Measurements from ENCODE around the gene COL18A1. TPM values are rescaled to one million over a fixed set of nuclear protein-coding genes. Genes with fewer than 3 reads are reported as not detected.

Gene COL18A1
- total RNA-seq, 1 donor from 2014 or later: 61.1 TPM

- Mint-ChIP-seq H3K27ac (ENCODE audit: unreplicated experiment) (peak overlapping the region; percentile 33), H3K27me3 (ENCODE audit: unreplicated experiment) (peaks cover 5% of the 10 kb centered on the region), H3K36me3 (ENCODE audit: low read depth, unreplicated experiment) (peaks cover 55% of the 10 kb centered on the region), H3K4me1 (ENCODE audit: unreplicated experiment) (peaks cover 3% of the 10 kb centered on the region), H3K9me3 (ENCODE audit: unreplicated experiment) (peaks cover 23% of the 10 kb centered on the region), H3K4me3 (ENCODE audit: unreplicated experiment) (no peak overlapping the region)
- TF ChIP-seq CTCF (IDR thresholded peaks at IDR 0.05; ENCODE audit: unreplicated experiment): no peak
- DNase-seq (ENCODE audit: low spot score): no peak
These were observed 113.8 kb downstream of the COL18A1 start for GRCh38 chr21:45518742-45519141.

- DNase-seq (ENCODE audit: low spot score): no peak
- no peak for TF ChIP-seq CTCF (IDR thresholded peaks at IDR 0.05; ENCODE audit: unreplicated experiment)
These were observed 114.2 kb downstream of the COL18A1 start for GRCh38 chr21:45519182-45519581.

GRCh38 chr21:45521241-45521640 lies 116.3 kb downstream of the COL18A1 start:
- DNase-seq (ENCODE audit: low spot score): no peak
- TF ChIP-seq CTCF (IDR thresholded peaks at IDR 0.05; ENCODE audit: unreplicated experiment): no peak
- Mint-ChIP-seq H3K4me3 (ENCODE audit: unreplicated experiment) (peak overlapping the region; percentile 21), H3K27me3 (ENCODE audit: unreplicated experiment) (peaks cover 4% of the 10 kb centered on the region), H3K36me3 (ENCODE audit: low read depth, unreplicated experiment) (peaks cover 55% of the 10 kb centered on the region), H3K4me1 (ENCODE audit: unreplicated experiment) (peaks cover 3% of the 10 kb centered on the region), H3K9me3 (ENCODE audit: unreplicated experiment) (peaks cover 23% of the 10 kb centered on the region), H3K27ac (ENCODE audit: unreplicated experiment) (no peak overlapping the region)

More at GRCh38 chr21:45519182-45519581, 114.2 kb downstream of the COL18A1 start:
- Mint-ChIP-seq H3K27me3 (ENCODE audit: unreplicated experiment) (peaks cover 4% of the 10 kb centered on the region), H3K4me1 (ENCODE audit: unreplicated experiment) (peaks cover 3% of the 10 kb centered on the region), H3K27ac (ENCODE audit: unreplicated experiment) (no peak overlapping the region), H3K36me3 (ENCODE audit: low read depth, unreplicated experiment) (peaks cover 55% of the 10 kb centered on the region), H3K4me3 (ENCODE audit: unreplicated experiment) (peak overlapping the region; percentile 40), H3K9me3 (ENCODE audit: unreplicated experiment) (peaks cover 23% of the 10 kb centered on the region)

- Mint-ChIP-seq H3K4me3 (ENCODE audit: unreplicated experiment) (no peak overlapping the region), H3K4me1 (ENCODE audit: unreplicated experiment) (peaks cover 3% of the 10 kb centered on the region), H3K27ac (ENCODE audit: unreplicated experiment) (no peak overlapping the region), H3K36me3 (ENCODE audit: low read depth, unreplicated experiment) (peaks cover 55% of the 10 kb centered on the region), H3K27me3 (ENCODE audit: unreplicated experiment) (peaks cover 4% of the 10 kb centered on the region), H3K9me3 (ENCODE audit: unreplicated experiment) (peaks cover 23% of the 10 kb centered on the region)
- TF ChIP-seq CTCF (IDR thresholded peaks at IDR 0.05; ENCODE audit: unreplicated experiment): no peak
- no peak for DNase-seq (ENCODE audit: low spot score)
These were observed 117.4 kb downstream of the COL18A1 start for GRCh38 chr21:45522381-45522780.

- Mint-ChIP-seq H3K27me3 (ENCODE audit: unreplicated experiment) (peaks cover 1% of the 10 kb centered on the region), H3K36me3 (ENCODE audit: low read depth, unreplicated experiment) (peaks cover 56% of the 10 kb centered on the region), H3K4me3 (ENCODE audit: unreplicated experiment) (peak overlapping the region; percentile 62)
These were observed 118.0 kb downstream of the COL18A1 start for GRCh38 chr21:45522986-45523385.

More at GRCh38 chr21:45522986-45523385, 118.0 kb downstream of the COL18A1 start:
- no peak for DNase-seq (ENCODE audit: low spot score)
- TF ChIP-seq CTCF (IDR thresholded peaks at IDR 0.05; ENCODE audit: unreplicated experiment): no peak
- Mint-ChIP-seq H3K9me3 (ENCODE audit: unreplicated experiment) (peaks cover 22% of the 10 kb centered on the region), H3K4me1 (ENCODE audit: unreplicated experiment) (peaks cover 3% of the 10 kb centered on the region), H3K27ac (ENCODE audit: unreplicated experiment) (no peak overlapping the region)

Data from endothelial cell (in vitro differentiated cells).